WTC11 (cell line): Measurements from ENCODE around the gene DUOX1. TPM values are rescaled to one million over a fixed set of nuclear protein-coding genes. Genes with fewer than 3 reads are reported as not detected.

Source experiments
- ATAC-seq: fragments of 200-7000 bp; cut with Tn5 transposase; 2 replicates; pipeline ENCODE4 v1.10.0; 2021; ENCODE audit warnings: mild to moderate bottlenecking, moderate library complexity
- CTCF ChIA-PET: fragments of 300-600 bp; sonication (Branson Sonifier 250); formaldehyde crosslinking; loops from one replicate; lab custom pipeline; 2021; ENCODE audit warnings: antibody characterized with exemption; lab: Charles Lee
- POLR2A ChIA-PET: fragments of 350-600 bp; sonication (Branson Sonifier 250); formaldehyde crosslinking; loops from one replicate; lab custom pipeline; 2021; ENCODE audit warnings: antibody characterized with exemption; lab: Charles Lee
- DNase-seq: peaks from one replicate; pipeline ENCODE4 v3.0.0; 2021; ENCODE audit warnings: low spot score
- H3K27ac Mint-ChIP-seq: 2 replicates; pipeline ENCODE4 v1.8.0; 2021; ENCODE audit warnings: mixed read lengths
- H3K27me3 Mint-ChIP-seq: 2 replicates; pipeline ENCODE4 v1.8.0; 2021; ENCODE audit warnings: low read depth, mild to moderate bottlenecking, moderate library complexity, mixed read lengths
- H3K36me3 Mint-ChIP-seq: 2 replicates; pipeline ENCODE4 v1.8.0; 2021; ENCODE audit warnings: mixed read lengths
- H3K4me1 Mint-ChIP-seq: 2 replicates; pipeline ENCODE4 v1.8.0; 2022; ENCODE audit warnings: mixed read lengths
- H3K4me3 Mint-ChIP-seq: 2 replicates; pipeline ENCODE4 v1.8.0; 2021; ENCODE audit warnings: mild to moderate bottlenecking, moderate library complexity, mixed read lengths
- H3K9me3 Mint-ChIP-seq: 2 replicates; pipeline ENCODE4 v1.8.0; 2021; ENCODE audit warnings: mixed read lengths
- ELF4 ChIP-seq: sonication (generic); formaldehyde crosslinking; IDR thresholded peaks from 2 replicates; pipeline ENCODE4 v1.8.1; 2022; ENCODE audit warnings: low read depth, mild to moderate bottlenecking, moderate library complexity, missing genetic modification reagents
- EMX1 ChIP-seq: fragments of 250-450 bp; sonication (Bioruptor Pico); IDR thresholded peaks from 2 replicates; pipeline ENCODE4 v1.8.0; 2021; ENCODE audit warnings: mild to moderate bottlenecking
- ESRRA ChIP-seq: sonication (generic); formaldehyde crosslinking; IDR thresholded peaks from 2 replicates; pipeline ENCODE4 v1.8.1; 2022; ENCODE audit warnings: mild to moderate bottlenecking, missing genetic modification reagents, borderline replicate concordance
- FOXP4 ChIP-seq: sonication (generic); formaldehyde crosslinking; IDR thresholded peaks from 2 replicates; pipeline ENCODE4 v1.8.0; 2022; ENCODE audit warnings: mild to moderate bottlenecking, missing genetic modification reagents
- HMGA2 ChIP-seq: fragments of 250-450 bp; sonication (Bioruptor Pico); IDR thresholded peaks from 2 replicates; pipeline ENCODE4 v1.4.0; 2021; ENCODE audit warnings: mild to moderate bottlenecking, moderate library complexity
- HMGXB4 ChIP-seq: sonication (generic); formaldehyde crosslinking; IDR thresholded peaks from 2 replicates; pipeline ENCODE4 v1.8.1; 2023; ENCODE audit warnings: mild to moderate bottlenecking, moderate library complexity, missing genetic modification reagents
- IRF1 ChIP-seq: sonication (generic); formaldehyde crosslinking; IDR thresholded peaks from 2 replicates; pipeline ENCODE4 v1.8.0; 2023; ENCODE audit warnings: missing genetic modification reagents
- JUN ChIP-seq: sonication (generic); formaldehyde crosslinking; IDR thresholded peaks from 2 replicates; pipeline ENCODE4 v1.8.0; 2023; ENCODE audit warnings: mild to moderate bottlenecking, missing genetic modification reagents
- MLX ChIP-seq: sonication (generic); formaldehyde crosslinking; IDR thresholded peaks from 2 replicates; pipeline ENCODE4 v1.8.1; 2023; ENCODE audit warnings: mild to moderate bottlenecking, missing genetic modification reagents, moderate library complexity
- NFYB ChIP-seq: sonication (generic); formaldehyde crosslinking; conservative IDR thresholded peaks from 2 replicates; pipeline ENCODE4 v1.8.0; 2022; ENCODE audit warnings: low read depth, missing genetic modification reagents
- PRRX2 ChIP-seq: fragments of 250-450 bp; sonication (Bioruptor Pico); IDR thresholded peaks from 2 replicates; pipeline ENCODE4 v1.8.0; 2021; ENCODE audit warnings: mild to moderate bottlenecking
- RELA ChIP-seq: sonication (generic); formaldehyde crosslinking; IDR thresholded peaks from 2 replicates; pipeline ENCODE4 v1.8.1; 2022; ENCODE audit warnings: missing genetic modification reagents, mild to moderate bottlenecking, borderline replicate concordance
- SMAD3 ChIP-seq: sonication (generic); formaldehyde crosslinking; IDR thresholded peaks from 2 replicates; pipeline ENCODE4 v1.8.0; 2022; ENCODE audit warnings: missing genetic modification reagents, mild to moderate bottlenecking, borderline replicate concordance
- TP53 ChIP-seq: sonication (generic); formaldehyde crosslinking; IDR thresholded peaks from 2 replicates; pipeline ENCODE4 v1.8.1; 2023; ENCODE audit warnings: mild to moderate bottlenecking, missing genetic modification reagents
- USF2 ChIP-seq: sonication (generic); formaldehyde crosslinking; IDR thresholded peaks from 2 replicates; pipeline ENCODE4 v1.8.1; 2023; ENCODE audit warnings: mild to moderate bottlenecking, missing genetic modification reagents, moderate library complexity
- ZNF138 ChIP-seq: sonication (generic); formaldehyde crosslinking; conservative IDR thresholded peaks from 2 replicates; pipeline ENCODE4 v1.8.1; 2022; ENCODE audit warnings: mild to moderate bottlenecking, moderate library complexity, missing genetic modification reagents
- ZNF423 ChIP-seq: fragments of 250-450 bp; sonication (Bioruptor Pico); IDR thresholded peaks from 2 replicates; pipeline ENCODE4 v2.1.2; 2022; ENCODE audit warnings: mild to moderate bottlenecking, moderate library complexity
- ZNF425 ChIP-seq: fragments of 250-450 bp; sonication (Bioruptor Pico); conservative IDR thresholded peaks from 2 replicates; pipeline ENCODE4 v1.9.0; 2021; ENCODE audit warnings: mild to moderate bottlenecking
- ZNF532 ChIP-seq: fragments of 250-450 bp; sonication (Bioruptor Pico); IDR thresholded peaks from 2 replicates; pipeline ENCODE4 v1.9.0; 2021; ENCODE audit warnings: mild to moderate bottlenecking, borderline replicate concordance
- total RNA-seq: library from RNA; stranded (reverse); gene quantifications from 3 replicates; pipeline ENCODE4 v1.2.3, GENCODE V29; 2021

DUOX1 gene
- total RNA-seq, 1 experiment from 2014 or later, result 1.3 TPM

GRCh38 chr15:45151998-45152828 is 22.4 kb downstream of the DUOX1 start:
- H3K4me1 Mint-ChIP-seq, result peaks cover 3% of the 10 kb centered on the region; the same call in 1 of the 2 replicates
- TF ChIP-seq ZNF138 (CRISPR knock-in tag), result no peak
- TF ChIP-seq ESRRA, result no peak
- TF ChIP-seq HMGA2 (CRISPR knock-in tag), result no peak
- TF ChIP-seq NFYB (CRISPR knock-in tag), result no peak
- no peak for TF ChIP-seq PRRX2 (CRISPR knock-in tag)
- TF ChIP-seq FOXP4 (CRISPR knock-in tag), result no peak
- no peak for TF ChIP-seq MLX (CRISPR knock-in tag)
- no peak for TF ChIP-seq SMAD3 (CRISPR knock-in tag)
- TF ChIP-seq JUN, result no peak
- no peak for TF ChIP-seq TP53 (CRISPR knock-in tag)
- TF ChIP-seq, all 79 proteins: peak for 0
- Mint-ChIP-seq H3K4me3 (no peak overlapping the region), H3K27ac (no peak overlapping the region), H3K27me3 (peaks cover 3% of the 10 kb centered on the region), H3K9me3 (no peaks in the 10 kb centered on the region), H3K36me3 (no peaks in the 10 kb centered on the region)
- ChIA-PET POLR2A (no interaction called here), CTCF (interaction anchor here (0.7 kb wide), 1 partner anchor 37 kb away, joined by 4 read pairs; no protein-coding TSS in a partner anchor)
- DNase-seq (no peak), ATAC-seq (no peak)

GRCh38 chr15:45155739-45156138 is 25.9 kb downstream of the DUOX1 start:
- no peak for TF ChIP-seq EMX1 (CRISPR knock-in tag)
- TF ChIP-seq FOXP4 (CRISPR knock-in tag), result no peak
- TF ChIP-seq USF2, result no peak
- TF ChIP-seq ZNF425 (CRISPR knock-in tag), result no peak
- no peak for TF ChIP-seq ZNF423 (CRISPR knock-in tag)
- no peak for TF ChIP-seq HMGXB4 (CRISPR knock-in tag)
- TF ChIP-seq RELA, result no peak
- TF ChIP-seq ZNF532 (CRISPR knock-in tag), result no peak
- no peak for TF ChIP-seq IRF1 (CRISPR knock-in tag)
- TF ChIP-seq ELF4 (CRISPR knock-in tag), result no peak
- no peak for DNase-seq
- H3K9me3 Mint-ChIP-seq, result no peaks in the 10 kb centered on the region
- H3K4me1 Mint-ChIP-seq, result 0 out of 2 replicates have a peak, but pooled peaks cover 3% of the 10 kb centered on the region
- ChIA-PET CTCF (interaction anchor here (1.1 kb wide), 2 partner anchors 15 to 29 kb away, joined by 3 read pairs; no protein-coding TSS in a partner anchor), POLR2A (no interaction called here)
- ATAC-seq, result no peak
- H3K36me3 Mint-ChIP-seq, result no peaks in the 10 kb centered on the region
- H3K27ac Mint-ChIP-seq, result no peak overlapping the region
- H3K4me3 Mint-ChIP-seq, result no peak overlapping the region
- peaks cover 17% of the 10 kb centered on the region for H3K27me3 Mint-ChIP-seq
